Tibial nerve (tissue), 3 donors: Measurements from ENCODE around the gene MCF2L2.

Experiments used
- CTCF ChIP-seq, 5 experiments: fragments of 200-600 bp in 3 of 5; fragments of 450-650 bp in 2 of 5; sonication (generic) in 3 of 5; IDR thresholded peaks; one replicate each; pipeline ENCODE4 v1.5.1; 2016 to 2019; ENCODE audit warnings: antibody characterized with exemption in 5 of 5, mild to moderate bottlenecking in 3 of 5, moderate library complexity in 2 of 5
- POLR2A ChIP-seq, 2 donors: fragments of 450-650 bp; IDR thresholded peaks; one replicate each; pipeline ENCODE4 v1.6.1; 2017; ENCODE audit warnings: antibody characterized with exemption in 2 of 2, mild to moderate bottlenecking in 2 of 2, moderate library complexity in 2 of 2

DNA sequence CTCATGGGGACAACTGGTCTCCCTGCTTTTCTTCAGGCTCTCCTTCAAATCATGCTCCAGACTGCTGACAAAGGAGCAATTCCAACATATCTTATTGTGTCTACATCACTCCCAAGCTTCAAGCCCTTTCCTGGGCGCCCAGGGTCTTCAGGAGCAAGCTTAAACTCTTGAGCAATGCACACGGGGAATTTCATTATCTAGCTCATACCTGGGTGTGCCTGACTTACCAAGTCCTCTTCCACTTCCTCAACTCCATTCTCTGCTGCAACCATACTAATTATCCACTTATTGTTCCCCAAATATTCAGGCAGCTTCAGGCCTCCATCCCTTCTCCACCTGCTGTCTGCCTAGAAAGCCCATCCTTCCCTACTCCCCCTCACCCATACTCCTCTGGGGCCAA lies 124.7 kb downstream of the MCF2L2 start:
- TF ChIP-seq POLR2A (IDR thresholded peaks at IDR 0.05) (no peak), CTCF (IDR thresholded peaks at IDR 0.05) (no peak)
